HG03378 (cell line): Measurements from ENCODE around the gene OR5H6.
"Not testable (repeated sequence)": the region's sequence is repeated elsewhere in the genome, so short reads cannot be mapped to it uniquely, and the experiment has no call there.

Experiments
- ATAC-seq: cut with Tn5 transposase; IDR thresholded peaks from one replicate; pipeline ENCODE4 v1.9.1; 2021; ENCODE audit warnings: mild to moderate bottlenecking, moderate library complexity; ENCODE audit not compliant: unreplicated experiment

The OR5H6 gene

GRCh38 chr3:98263944-98264343 lies at the start of gene OR5H6:
TSS of gene OR5H6 (plus strand) at chr3:98264244. CDS start at chr3:98264333, 89 bp downstream.
- ATAC-seq: no peak

DNA sequence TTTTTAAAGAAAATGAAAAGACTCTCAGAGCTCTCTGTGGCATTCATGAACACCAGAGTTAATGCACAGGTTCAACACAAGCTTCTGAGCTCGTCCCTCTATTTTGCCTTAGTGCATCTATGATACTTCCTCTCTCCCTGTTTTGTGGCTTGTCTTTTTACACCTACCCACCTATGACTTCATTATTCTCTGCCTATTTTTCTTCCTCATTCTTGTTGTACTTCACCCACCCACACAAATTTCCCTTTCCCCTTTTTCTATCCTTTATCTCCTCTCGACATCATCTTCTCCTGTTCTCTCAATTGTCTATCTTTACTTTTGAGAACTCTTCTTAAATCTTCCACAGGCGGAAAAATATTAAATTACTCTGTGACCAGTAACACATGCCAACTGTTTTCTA lies 49.0 kb upstream of the OR5H6 start:
- ATAC-seq: no peak

DNA sequence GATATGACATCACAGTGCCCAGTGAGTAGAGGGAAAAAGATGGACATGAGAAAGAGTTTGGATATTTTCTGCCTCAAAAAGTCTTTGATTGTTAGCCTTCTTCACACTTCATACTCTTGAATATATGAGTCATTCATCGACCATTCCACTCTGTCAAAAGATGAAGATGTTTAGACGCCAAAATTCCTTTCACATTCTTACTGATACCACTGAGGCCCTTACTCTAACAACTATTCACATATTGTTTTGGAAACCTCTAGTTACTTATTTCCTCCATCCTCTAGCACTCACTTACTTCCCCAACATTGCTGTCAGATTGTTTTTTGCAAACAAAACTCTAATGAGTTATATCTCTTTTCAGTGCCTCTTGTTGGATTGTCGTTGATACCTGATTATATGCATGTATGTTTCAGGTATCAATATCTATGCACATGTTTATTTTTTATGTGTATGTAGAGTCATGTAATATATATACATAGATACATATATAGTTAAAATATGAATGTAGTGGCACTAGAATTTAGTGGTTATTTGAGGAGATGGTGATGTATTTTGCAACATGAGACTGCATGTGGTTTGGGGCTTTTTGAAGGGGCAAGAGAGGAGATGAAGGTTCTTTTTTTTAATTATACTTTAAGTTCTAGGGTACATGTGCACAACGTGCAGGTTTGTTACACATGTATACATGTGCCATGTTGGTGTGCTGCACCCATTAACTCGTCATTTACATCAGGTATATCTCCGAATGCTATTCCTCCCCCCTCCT lies 40.0 kb upstream of the OR5H6 start:
- ATAC-seq: no peak

DNA sequence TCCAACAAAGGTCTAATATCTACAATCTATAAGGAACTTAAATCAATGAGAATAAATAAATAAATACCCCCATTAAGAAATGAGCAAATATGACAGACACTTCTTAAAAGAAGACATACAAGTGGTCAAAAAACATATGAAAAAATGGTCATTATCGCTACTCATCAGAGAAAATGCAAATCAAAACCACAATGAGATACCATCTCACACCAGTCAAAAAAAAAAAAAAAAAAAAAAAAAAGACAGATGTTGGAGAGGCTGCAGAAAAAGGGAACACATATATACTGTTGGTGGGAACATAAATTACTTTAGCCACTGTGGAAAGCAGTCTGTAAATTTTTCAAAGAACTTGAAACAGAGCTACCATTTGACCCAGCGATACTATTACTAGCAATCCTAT lies 31.6 kb upstream of the OR5H6 start:
- ATAC-seq: no peak

DNA sequence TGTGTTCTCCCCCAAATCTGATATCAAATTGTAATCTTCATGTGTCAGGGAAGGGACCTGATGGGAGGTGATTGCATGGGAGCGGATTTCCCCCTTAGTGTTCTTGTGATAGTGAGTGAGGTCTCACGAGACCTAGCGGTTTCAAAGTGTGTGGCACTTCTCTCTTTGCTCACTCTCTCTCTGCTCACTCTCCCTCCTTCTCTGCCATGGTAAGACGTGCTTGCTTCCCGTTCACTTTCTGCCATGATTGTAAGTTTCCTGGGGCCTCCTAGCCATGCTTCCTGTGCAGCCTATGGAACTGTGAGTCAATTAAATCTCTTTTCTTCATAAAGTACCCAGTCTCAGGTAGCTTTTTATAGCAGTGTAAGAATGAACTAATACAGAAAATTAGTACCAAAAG lies 30.6 kb upstream of the OR5H6 start:
- no peak for ATAC-seq

GRCh38 chr3:98240131-98240530 lies 23.9 kb upstream of the OR5H6 start:
- no peak for ATAC-seq

DNA sequence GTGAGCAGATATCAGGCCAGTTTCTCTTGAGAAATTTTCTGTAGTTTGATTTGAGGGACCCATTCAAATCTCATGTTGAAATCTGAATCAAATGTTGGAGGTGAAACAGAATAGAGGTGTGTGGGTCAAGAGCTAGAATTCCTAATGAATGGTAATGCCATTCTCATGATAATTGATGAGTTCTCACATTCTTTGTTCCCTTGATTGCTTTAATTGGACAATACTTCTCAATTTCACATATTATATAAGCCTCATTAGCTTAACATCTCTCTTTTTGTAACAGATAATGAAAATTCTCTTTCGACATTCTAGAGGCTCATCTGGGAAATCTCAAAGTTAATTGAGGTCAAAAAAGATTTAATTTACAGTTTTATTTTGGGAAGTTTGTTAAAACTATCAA lies 21.9 kb upstream of the OR5H6 start:
- no peak for ATAC-seq

DNA sequence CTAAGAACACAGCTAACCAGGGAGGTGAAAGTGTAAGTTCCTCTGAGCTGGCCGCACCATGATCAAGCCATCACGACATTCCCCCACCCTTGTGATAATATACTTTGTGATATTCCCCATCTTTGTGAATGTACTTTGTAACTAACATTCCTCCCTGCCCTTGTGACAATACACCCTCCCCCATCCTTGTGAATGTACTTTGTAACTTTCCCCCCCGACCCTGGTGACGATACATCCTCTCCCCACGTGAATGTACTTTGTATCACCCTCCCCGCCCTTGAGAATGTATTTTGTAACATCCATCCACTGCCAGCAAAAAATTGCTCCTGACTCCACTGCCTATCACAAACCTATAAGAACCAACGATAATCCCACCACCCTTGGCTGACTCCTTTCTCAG lies 20.2 kb upstream of the OR5H6 start:
- ATAC-seq: no peak

DNA sequence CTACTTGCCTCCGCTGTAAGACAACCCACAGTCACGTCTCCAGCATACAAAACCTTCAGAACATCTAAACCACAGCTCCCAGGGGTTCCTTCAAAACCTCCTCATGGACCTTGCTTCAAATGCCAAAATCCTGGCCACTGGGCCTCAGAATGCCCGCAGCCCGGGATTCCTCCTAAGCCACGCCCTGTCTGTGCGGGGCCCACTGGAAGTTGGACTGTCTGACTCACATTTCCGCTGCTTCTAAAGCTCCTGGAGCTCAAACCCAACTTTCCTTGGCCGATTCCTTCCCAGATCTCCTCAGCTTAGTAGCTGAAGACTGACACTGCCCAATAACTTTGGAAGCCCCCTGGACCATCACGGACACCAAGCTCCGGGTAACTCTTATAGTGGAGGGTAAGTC lies 17.9 kb upstream of the OR5H6 start:
- no peak for ATAC-seq

DNA sequence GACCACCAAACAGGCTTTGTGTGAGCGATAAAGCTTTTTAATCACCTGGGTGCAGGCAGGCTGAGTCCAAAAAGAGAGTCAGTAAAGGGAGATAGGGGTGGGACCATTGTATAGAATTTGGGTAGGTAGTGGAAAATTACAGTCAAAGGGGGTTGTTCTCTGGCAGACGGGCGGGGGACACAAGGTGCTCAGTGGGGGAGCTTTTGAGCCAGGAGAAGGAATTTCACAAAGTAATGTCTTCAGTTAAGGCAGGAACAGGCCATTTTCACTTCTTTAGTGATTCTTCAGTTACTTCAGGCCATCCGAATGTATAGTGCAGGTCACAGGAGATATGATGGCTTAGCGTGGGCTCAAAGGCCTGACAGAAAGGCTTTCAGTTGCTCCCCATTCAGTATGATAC lies 8.0 kb upstream of the OR5H6 start:
- ATAC-seq: not testable (repeated sequence)

GRCh38 chr3:98259707-98260106 lies 4.3 kb upstream of the OR5H6 start:
- no peak for ATAC-seq

DNA sequence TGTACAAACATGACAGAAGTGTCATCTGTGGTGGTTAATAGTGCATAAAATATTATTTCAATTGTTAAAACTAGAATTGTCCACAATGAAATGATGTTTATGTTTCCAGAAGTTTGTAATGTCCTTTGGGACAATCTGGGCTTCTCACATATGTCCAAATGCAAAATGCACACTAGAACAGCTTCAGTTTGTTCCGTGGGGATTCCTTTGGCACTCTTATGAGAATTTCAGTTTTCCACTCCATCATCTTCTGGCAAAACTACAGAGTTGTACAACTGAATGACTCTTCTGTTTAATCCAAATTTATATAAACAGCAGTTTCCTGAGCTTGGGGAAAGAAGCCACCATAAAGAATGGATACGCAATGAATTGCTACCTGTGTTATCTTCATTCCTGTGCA lies 2.0 kb upstream of the OR5H6 start:
- no peak for ATAC-seq

DNA sequence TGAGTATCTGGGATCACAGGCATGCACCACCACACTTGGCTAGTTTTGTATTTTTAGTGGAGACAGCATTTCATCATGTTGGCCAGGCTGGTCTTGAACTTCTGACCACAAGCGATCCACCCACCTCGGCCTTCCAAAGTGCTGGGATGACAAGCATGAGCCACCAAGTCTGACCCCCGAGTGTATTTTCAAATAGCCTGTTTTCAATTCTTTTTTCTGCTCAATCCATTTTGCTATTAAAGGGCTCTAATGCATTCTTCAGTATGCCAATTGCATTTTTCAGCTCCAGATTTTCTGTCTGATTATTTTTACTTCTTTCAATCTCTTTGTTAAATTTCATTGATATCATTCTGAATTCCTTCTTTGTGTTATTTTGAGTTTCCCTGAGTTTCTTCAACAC lies 5.8 kb downstream of the OR5H6 start:
- ATAC-seq: no peak

DNA sequence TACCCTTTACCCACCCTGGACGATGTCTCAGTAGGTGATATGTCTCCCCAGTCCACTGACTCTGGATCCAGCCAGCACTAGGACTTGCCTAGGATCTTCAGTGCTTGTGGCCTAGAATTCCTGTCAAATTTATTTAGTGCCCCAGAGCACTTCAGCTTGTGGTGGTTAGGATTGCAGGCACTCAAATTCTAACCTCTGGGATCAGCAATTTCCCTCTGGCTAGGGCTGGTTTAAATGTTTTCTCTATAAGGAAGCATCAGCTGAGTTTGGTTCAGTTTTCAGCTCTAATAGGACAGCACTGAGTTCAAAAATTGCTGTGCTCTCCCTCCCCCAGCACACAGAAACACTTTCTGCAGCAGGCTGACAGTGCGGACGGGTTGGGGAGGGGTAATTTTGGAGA lies 8.1 kb downstream of the OR5H6 start:
- no peak for ATAC-seq

DNA sequence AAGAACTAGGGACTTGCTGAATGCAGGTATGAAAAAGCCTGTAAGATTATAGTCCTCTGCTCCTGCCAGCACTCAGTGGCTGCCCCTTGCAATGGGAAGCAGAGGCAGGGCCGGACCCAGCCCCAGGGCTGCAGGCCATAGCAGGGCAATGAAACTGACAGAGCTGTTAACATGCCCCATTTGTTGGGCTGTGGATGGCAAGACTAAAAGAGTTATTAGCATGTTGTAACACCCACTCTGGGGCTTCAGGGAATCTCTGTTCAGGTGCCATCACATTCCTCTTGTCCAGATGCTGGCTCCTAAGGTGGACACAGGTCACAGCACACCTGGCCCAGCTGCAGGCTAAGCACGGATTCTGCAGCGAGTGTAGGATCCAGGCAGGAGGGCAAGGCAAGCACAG lies 10.9 kb downstream of the OR5H6 start:
- ATAC-seq: no peak

GRCh38 chr3:98282205-98282604 lies 18.2 kb downstream of the OR5H6 start, which contains the start of gene OR5H2:
TSS of gene OR5H2 (plus strand) at chr3:98282505. CDS start at chr3:98282903, 398 bp downstream.
- ATAC-seq: no peak

- ATAC-seq: no peak
Observed at GRCh38 chr3:98290916-98291315, 26.9 kb downstream of the OR5H6 start.

- no peak for ATAC-seq
Observed at GRCh38 chr3:98291332-98291957, 27.4 kb downstream of the OR5H6 start.
